DOHH2 (cell line): ENCODE data around the gene SECISBP2.

ENCODE experiments used
- H3F3A ChIP-seq: fragments of 200-600 bp; sonication (generic), shearing (Covaris generic); 2 replicates; pipeline ENCODE4 v1.6.0; 2016; ENCODE audit warnings: antibody characterized with exemption, mild to moderate bottlenecking; ENCODE audit not compliant: control insufficient read depth, insufficient read depth
- H3K27ac ChIP-seq: fragments of 200-600 bp; sonication (generic); 2 replicates; pipeline ENCODE4 v1.5.1; 2014; ENCODE audit warnings: low read depth, mild to moderate bottlenecking, low read length, moderate library complexity
- H3K27me3 ChIP-seq: fragments of 200-600 bp; sonication (generic); 2 replicates; pipeline ENCODE4 v1.6.1; 2014; ENCODE audit warnings: mild to moderate bottlenecking, low read length, mixed read lengths; ENCODE audit not compliant: control insufficient read depth
- H3K36me3 ChIP-seq: fragments of 200-600 bp; sonication (generic); 2 replicates; pipeline ENCODE4 v1.6.1; 2014; ENCODE audit warnings: mild to moderate bottlenecking, low read length, moderate library complexity, mixed read lengths; ENCODE audit not compliant: control insufficient read depth
- H3K4me1 ChIP-seq: fragments of 200-600 bp; sonication (generic); 2 replicates; pipeline ENCODE4 v1.6.1; 2014; ENCODE audit warnings: mild to moderate bottlenecking, low read length, mixed read lengths; ENCODE audit not compliant: control insufficient read depth
- H3K4me2 ChIP-seq: fragments of 200-600 bp; sonication (generic); 2 replicates; pipeline ENCODE4 v1.6.0; 2014; ENCODE audit warnings: mild to moderate bottlenecking, low read length, moderate library complexity
- H3K4me3 ChIP-seq: fragments of 200-600 bp; sonication (generic); 2 replicates; pipeline ENCODE4 v1.5.1; 2014; ENCODE audit warnings: mild to moderate bottlenecking, low read length, mixed read lengths
- H3K79me2 ChIP-seq: fragments of 200-600 bp; sonication (generic); 2 replicates; pipeline ENCODE4 v1.6.1; 2014; ENCODE audit warnings: mild to moderate bottlenecking, low read length, mixed read lengths; ENCODE audit not compliant: control insufficient read depth
- H3K9me2 ChIP-seq: fragments of 200-600 bp; sonication (generic); replicated peaks from 2 replicates; pipeline ENCODE4 v1.6.1; 2014; ENCODE audit warnings: mild to moderate bottlenecking, low read length, mixed read lengths; ENCODE audit not compliant: control insufficient read depth
- H3K9me3 ChIP-seq: fragments of 200-600 bp; sonication (generic); 2 replicates; pipeline ENCODE4 v1.6.1; 2014; ENCODE audit warnings: antibody characterized with exemption, low read length, mixed read lengths; ENCODE audit not compliant: control insufficient read depth, insufficient read depth
- H4K20me1 ChIP-seq: fragments of 200-600 bp; sonication (generic); 2 replicates; pipeline ENCODE4 v1.6.0; 2014; ENCODE audit warnings: low read depth, mild to moderate bottlenecking, antibody characterized with exemption, low read length, moderate library complexity; ENCODE audit not compliant: control insufficient read depth, insufficient read depth
- EZH2phosphoT487 ChIP-seq: fragments of 200-600 bp; sonication (generic); IDR thresholded peaks from 2 replicates; pipeline ENCODE4 v1.6.1; 2017; ENCODE audit warnings: borderline replicate concordance, mild to moderate bottlenecking, antibody characterized with exemption, low read length, moderate library complexity, mixed read lengths
- TF ChIP-seq, protein P1 (sequence below): fragments of 200-600 bp; sonication (generic); IDR thresholded peaks from one replicate; pipeline ENCODE4 v1.5.1; 2014; ENCODE audit warnings: antibody characterized with exemption, mild to moderate bottlenecking, low read depth, low read length; ENCODE audit not compliant: poor library complexity, severe bottlenecking

The SECISBP2 gene

DNA sequence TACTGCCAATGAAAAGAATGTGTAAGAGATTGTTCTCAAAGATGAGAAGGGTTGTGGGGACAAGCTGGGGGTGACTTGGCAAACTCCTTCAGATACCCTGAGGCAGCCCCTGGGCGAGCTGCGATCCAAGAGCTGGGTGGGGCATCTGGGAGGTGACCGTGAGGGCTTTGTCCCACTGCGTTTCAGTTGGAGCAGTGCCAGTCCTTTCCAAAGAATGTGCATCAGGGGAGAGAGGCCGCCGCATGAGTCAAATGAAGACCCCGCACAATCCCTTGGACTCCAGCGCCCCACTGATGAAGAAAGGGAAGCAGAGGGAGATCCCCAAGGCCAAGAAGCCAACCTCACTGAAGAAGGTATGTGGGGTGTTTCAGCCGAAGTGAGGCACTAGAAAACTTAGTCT is 28.4 kb downstream of the SECISBP2 start:
- Histone ChIP-seq H3K36me3 (peaks cover 99% of the 10 kb centered on the region), H3K9me2 (no peaks in the 10 kb centered on the region), H3K27me3 (no peaks in the 10 kb centered on the region), H3K4me2 (no peak overlapping the region), H3K27ac (no peak overlapping the region), H3K9me3 (no peaks in the 10 kb centered on the region), H3F3A (no peaks in the 10 kb centered on the region), H4K20me1 (no peaks in the 10 kb centered on the region), H3K4me3 (no peak overlapping the region), H3K79me2 (peaks cover 7% of the 10 kb centered on the region; the same call in 1 of the 2 replicates), H3K4me1 (no peaks in the 10 kb centered on the region)
- TF ChIP-seq, protein P1, sequence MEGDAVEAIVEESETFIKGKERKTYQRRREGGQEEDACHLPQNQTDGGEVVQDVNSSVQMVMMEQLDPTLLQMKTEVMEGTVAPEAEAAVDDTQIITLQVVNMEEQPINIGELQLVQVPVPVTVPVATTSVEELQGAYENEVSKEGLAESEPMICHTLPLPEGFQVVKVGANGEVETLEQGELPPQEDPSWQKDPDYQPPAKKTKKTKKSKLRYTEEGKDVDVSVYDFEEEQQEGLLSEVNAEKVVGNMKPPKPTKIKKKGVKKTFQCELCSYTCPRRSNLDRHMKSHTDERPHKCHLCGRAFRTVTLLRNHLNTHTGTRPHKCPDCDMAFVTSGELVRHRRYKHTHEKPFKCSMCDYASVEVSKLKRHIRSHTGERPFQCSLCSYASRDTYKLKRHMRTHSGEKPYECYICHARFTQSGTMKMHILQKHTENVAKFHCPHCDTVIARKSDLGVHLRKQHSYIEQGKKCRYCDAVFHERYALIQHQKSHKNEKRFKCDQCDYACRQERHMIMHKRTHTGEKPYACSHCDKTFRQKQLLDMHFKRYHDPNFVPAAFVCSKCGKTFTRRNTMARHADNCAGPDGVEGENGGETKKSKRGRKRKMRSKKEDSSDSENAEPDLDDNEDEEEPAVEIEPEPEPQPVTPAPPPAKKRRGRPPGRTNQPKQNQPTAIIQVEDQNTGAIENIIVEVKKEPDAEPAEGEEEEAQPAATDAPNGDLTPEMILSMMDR: no peak
- TF ChIP-seq EZH2phosphoT487: no peak

DNA sequence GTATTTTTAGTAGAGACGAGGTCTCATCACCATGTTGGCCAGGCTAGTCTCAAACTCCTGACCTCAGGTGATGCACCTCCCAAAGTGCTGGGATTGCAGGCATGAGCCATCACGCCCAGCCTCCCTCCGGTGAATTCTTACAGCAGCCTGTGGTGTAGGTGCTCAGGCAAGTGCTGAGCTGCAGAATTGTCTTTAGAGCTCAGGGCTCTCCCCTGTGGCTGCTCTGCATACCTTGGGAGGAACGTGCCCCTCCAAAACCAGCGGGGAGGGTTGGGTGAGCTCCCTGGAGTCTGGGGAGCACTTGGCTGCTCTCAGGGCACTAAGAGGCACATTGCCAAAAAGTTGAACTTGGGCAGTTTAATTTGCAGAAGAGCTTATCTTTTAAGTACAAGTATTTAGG is 29.4 kb downstream of the SECISBP2 start:
- Histone ChIP-seq H3K9me3 (no peaks in the 10 kb centered on the region), H4K20me1 (no peaks in the 10 kb centered on the region), H3K79me2 (peaks cover 7% of the 10 kb centered on the region; the same call in 1 of the 2 replicates), H3K27me3 (no peaks in the 10 kb centered on the region), H3K36me3 (peaks cover 98% of the 10 kb centered on the region), H3F3A (no peaks in the 10 kb centered on the region), H3K4me2 (no peak overlapping the region), H3K9me2 (no peaks in the 10 kb centered on the region), H3K27ac (no peak overlapping the region), H3K4me3 (no peak overlapping the region), H3K4me1 (no peaks in the 10 kb centered on the region)
- TF ChIP-seq EZH2phosphoT487: no peak
- TF ChIP-seq, protein P1: no peak

DNA sequence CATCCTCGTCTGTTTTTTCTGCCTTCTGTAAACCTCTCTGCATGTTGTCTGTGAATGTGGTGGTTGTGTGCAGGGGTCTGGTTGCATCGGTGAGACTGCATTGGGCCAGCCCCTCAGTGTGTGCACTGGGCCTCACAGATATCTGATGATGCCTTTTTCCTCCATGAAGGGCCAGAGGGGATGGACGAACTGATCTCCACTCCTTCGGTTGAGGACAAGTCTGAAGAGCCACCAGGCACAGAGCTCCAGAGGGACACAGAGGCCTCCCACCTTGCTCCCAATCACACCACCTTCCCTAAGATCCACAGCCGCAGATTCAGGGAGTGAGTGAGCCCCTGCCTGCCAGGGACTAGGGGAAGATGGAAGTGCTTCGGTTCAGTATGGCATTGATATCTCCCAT is 31.3 kb downstream of the SECISBP2 start:
- TF ChIP-seq, protein P1: no peak
- TF ChIP-seq EZH2phosphoT487: no peak
- H3K79me2 ChIP-seq: peaks cover 7% of the 10 kb centered on the region; the same call in 1 of the 2 replicates
- H3K9me2 ChIP-seq: no peaks in the 10 kb centered on the region
- H3K36me3 ChIP-seq: peaks cover 98% of the 10 kb centered on the region
- H3K9me3 ChIP-seq: no peaks in the 10 kb centered on the region
- H3K4me2 ChIP-seq: no peak overlapping the region
- H3K4me1 ChIP-seq: no peaks in the 10 kb centered on the region
- H3K27ac ChIP-seq: no peak overlapping the region
- H3K4me3 ChIP-seq: no peak overlapping the region
- H4K20me1 ChIP-seq: no peaks in the 10 kb centered on the region
- H3F3A ChIP-seq: no peaks in the 10 kb centered on the region
- no peaks in the 10 kb centered on the region for H3K27me3 ChIP-seq
